Measurements from ENCODE around the gene MOB3B.

- TF ChIP-seq CTCF (IDR thresholded peaks at IDR 0.05) (no peak), USF2 (IDR thresholded peaks at IDR 0.05) (no peak), RFX5 (IDR thresholded peaks at IDR 0.05) (no peak), BHLHE40 (IDR thresholded peaks at IDR 0.05; ENCODE audit: low read depth, low read length) (no peak), EP300 (IDR thresholded peaks at IDR 0.05) (no peak), CEBPB (IDR thresholded peaks at IDR 0.05) (no peak), POLR2A (IDR thresholded peaks at IDR 0.05; ENCODE audit: low read length) (no peak), RAD21 (conservative IDR thresholded peaks at IDR 0.05 in 1 of 2, IDR thresholded peaks at IDR 0.05 in 1 of 2) (no peak)
- TF ChIP-seq, protein P1, sequence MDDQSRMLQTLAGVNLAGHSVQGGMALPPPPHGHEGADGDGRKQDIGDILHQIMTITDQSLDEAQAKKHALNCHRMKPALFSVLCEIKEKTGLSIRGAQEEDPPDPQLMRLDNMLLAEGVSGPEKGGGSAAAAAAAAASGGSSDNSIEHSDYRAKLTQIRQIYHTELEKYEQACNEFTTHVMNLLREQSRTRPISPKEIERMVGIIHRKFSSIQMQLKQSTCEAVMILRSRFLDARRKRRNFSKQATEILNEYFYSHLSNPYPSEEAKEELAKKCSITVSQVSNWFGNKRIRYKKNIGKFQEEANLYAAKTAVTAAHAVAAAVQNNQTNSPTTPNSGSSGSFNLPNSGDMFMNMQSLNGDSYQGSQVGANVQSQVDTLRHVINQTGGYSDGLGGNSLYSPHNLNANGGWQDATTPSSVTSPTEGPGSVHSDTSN (IDR thresholded peaks at IDR 0.05): no peak
These were observed 30.8 kb upstream of the MOB3B start for GRCh38 chr9:27560457-27560856.
